ENCODE measurements around the gene NLN.
A peak's percentile ranks its signal among the peaks of the same experiment; 100 is the strongest.

NLN gene

GRCh38 chr5:65861830-65862241 lies 139.8 kb downstream of the NLN start:
- Histone ChIP-seq H3K27ac (ENCODE audit: extremely low read depth, low read depth, low read length) (no peak overlapping the region), H3K4me3 (ENCODE audit: low read depth, low read length) (no peak overlapping the region), H3K9me3 (ENCODE audit: control insufficient read depth, insufficient read depth, low read depth, low read length) (no peaks in the 10 kb centered on the region), H3K36me3 (ENCODE audit: control insufficient read depth in 2 of 2, insufficient read depth in 1 of 2, low read length in 2 of 2) (no peaks in the 10 kb centered on the region), H3K4me1 (ENCODE audit: control insufficient read depth, insufficient read depth, low read length) (peaks cover 1% of the 10 kb centered on the region; the same call in 1 of the 2 replicates)
- ChIA-PET CTCF (no interaction called here), POLR2A (interaction anchor here (1.2 to 1.3 kb wide), 2 partner anchors 63 to 64 kb away, joined by 4 to 5 read pairs; partner anchors contain the start of gene ERBIN)
- TF ChIP-seq ZNF530 (tag by site-specific recombination; IDR thresholded peaks at IDR 0.05; ENCODE audit: low read depth) (no peak), WT1 (tag by site-specific recombination; IDR thresholded peaks at IDR 0.05) (peak; percentile 21; the same call in 1 of the 2 replicates), ZSCAN23 (tag by site-specific recombination; IDR thresholded peaks at IDR 0.05) (no peak)

GRCh38 chr5:65862384-65862783 lies 140.4 kb downstream of the NLN start:
- POLR2A ChIA-PET = interaction anchor here (1.3 kb wide), 1 partner anchor 64 kb away, joined by 5 read pairs; the partner anchor contains the start of gene ERBIN
- no peak overlapping the region for H3K4me3 ChIP-seq (ENCODE audit: low read depth, low read length)

GRCh38 chr5:65863747-65864146 lies 141.7 kb downstream of the NLN start:
- H3K36me3 ChIP-seq (ENCODE audit: control insufficient read depth in 2 of 2, insufficient read depth in 1 of 2, low read length in 2 of 2) = no peaks in the 10 kb centered on the region
- POLR2A ChIA-PET = no interaction called here
- H3K27ac ChIP-seq (ENCODE audit: extremely low read depth, low read depth, low read length) = no peak overlapping the region
- H3K4me3 ChIP-seq (ENCODE audit: low read depth, low read length) = no peak overlapping the region
- H3K9me3 ChIP-seq (ENCODE audit: control insufficient read depth, insufficient read depth, low read depth, low read length) = no peaks in the 10 kb centered on the region
- peak; percentile 54 for TF ChIP-seq ZNF140 (tag by site-specific recombination; IDR thresholded peaks at IDR 0.05)
- no peak for TF ChIP-seq INSM2 (tag by site-specific recombination; IDR thresholded peaks at IDR 0.05)
- CTCF ChIA-PET = no interaction called here
- peaks cover 10% of the 10 kb centered on the region for H3K4me1 ChIP-seq (ENCODE audit: control insufficient read depth, insufficient read depth, low read length)

More at GRCh38 chr5:65862384-65862783, 140.4 kb downstream of the NLN start:
- CTCF ChIA-PET = no interaction called here
- Histone ChIP-seq H3K9me3 (ENCODE audit: control insufficient read depth, insufficient read depth, low read depth, low read length) (no peaks in the 10 kb centered on the region), H3K27ac (ENCODE audit: extremely low read depth, low read depth, low read length) (no peak overlapping the region), H3K36me3 (ENCODE audit: control insufficient read depth in 2 of 2, insufficient read depth in 1 of 2, low read length in 2 of 2) (no peaks in the 10 kb centered on the region), H3K4me1 (ENCODE audit: control insufficient read depth, insufficient read depth, low read length) (peaks cover 5% of the 10 kb centered on the region)
- TF ChIP-seq ZNF677 (tag by site-specific recombination; IDR thresholded peaks at IDR 0.05) = no peak
- TF ChIP-seq SCRT2 (tag by site-specific recombination; IDR thresholded peaks at IDR 0.05) = peak; percentile 69
- TF ChIP-seq PRDM10 (tag by site-specific recombination; IDR thresholded peaks at IDR 0.05) = peak; percentile 29; the same call in 1 of the 2 replicates
- 0 out of 2 replicates have a peak, but pooled peaks have one; percentile 11 for TF ChIP-seq PRDM1 (tag by site-specific recombination; IDR thresholded peaks at IDR 0.05)

GRCh38 chr5:65866837-65867521 lies 145.0 kb downstream of the NLN start:
- ChIA-PET CTCF (interaction anchor here (0.6 to 0.7 kb wide), 3 partner anchors 193 to 979 kb away, joined by 3 read pairs; no protein-coding TSS in a partner anchor), POLR2A (interaction anchor here (1.0 kb wide), 1 partner anchor 223 kb away, joined by 5 read pairs; no protein-coding TSS in a partner anchor)
- Histone ChIP-seq H3K36me3 (ENCODE audit: control insufficient read depth in 2 of 2, insufficient read depth in 1 of 2, low read length in 2 of 2) (no peaks in the 10 kb centered on the region), H3K4me3 (ENCODE audit: low read depth, low read length) (no peak overlapping the region), H3K4me1 (ENCODE audit: control insufficient read depth, insufficient read depth, low read length) (peaks cover 16% of the 10 kb centered on the region), H3K27ac (ENCODE audit: extremely low read depth, low read depth, low read length) (no peak overlapping the region), H3K9me3 (ENCODE audit: control insufficient read depth, insufficient read depth, low read depth, low read length) (no peaks in the 10 kb centered on the region)
- TF ChIP-seq ZBTB1 (tag by site-specific recombination; IDR thresholded peaks at IDR 0.05) (no peak), PRDM10 (tag by site-specific recombination; IDR thresholded peaks at IDR 0.05) (peak; percentile 82), ZNF701 (tag by site-specific recombination; IDR thresholded peaks at IDR 0.05) (no peak), ZNF157 (tag by site-specific recombination; IDR thresholded peaks at IDR 0.05) (no peak), ZBTB49 (tag by site-specific recombination; IDR thresholded peaks at IDR 0.05; ENCODE audit: low read depth) (no peak)
